D721Med (cell line): ENCODE results near the gene NDUFAB1.

Source experiments
- DNase-seq: peaks from one replicate; pipeline ENCODE4 v3.0.0; 2011; ENCODE audit warnings: low spot score; ENCODE audit not compliant: insufficient read length
- FAIRE-seq: peaks from 2 replicates; lab custom pipeline; 2011; peaks lifted over from hg19 to GRCh38; lab: Jason Lieb, UNC
- TF ChIP-seq, protein P1 (sequence below): IDR thresholded peaks from 2 replicates; pipeline ENCODE4 v1.5.1; 2012; ENCODE audit warnings: mild to moderate bottlenecking, control low read depth; ENCODE audit not compliant: insufficient read depth; ENCODE audit errors: missing control alignments

Gene NDUFAB1

DNA sequence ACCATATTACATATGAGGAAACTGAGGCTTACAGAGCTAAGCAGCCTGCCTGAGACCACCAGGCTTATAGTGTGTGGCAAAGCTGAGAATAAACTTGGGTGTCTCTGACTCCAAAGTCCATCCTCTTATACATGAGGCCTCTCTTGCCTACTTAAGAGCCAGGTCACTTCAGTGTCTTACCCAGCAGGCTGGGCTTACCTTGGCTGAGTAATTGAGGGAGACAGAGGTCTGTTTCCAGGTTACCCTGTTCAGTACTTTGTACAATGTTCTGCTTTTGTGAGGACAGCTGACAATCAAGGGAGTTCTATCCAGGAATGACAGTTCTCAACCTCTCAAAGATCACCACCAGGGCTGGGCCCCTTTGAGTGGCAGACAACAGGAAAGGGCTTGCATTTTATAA is 14.4 kb downstream of the NDUFAB1 start:
- FAIRE-seq = no peak
- DNase-seq = no peak
- TF ChIP-seq, protein P1, sequence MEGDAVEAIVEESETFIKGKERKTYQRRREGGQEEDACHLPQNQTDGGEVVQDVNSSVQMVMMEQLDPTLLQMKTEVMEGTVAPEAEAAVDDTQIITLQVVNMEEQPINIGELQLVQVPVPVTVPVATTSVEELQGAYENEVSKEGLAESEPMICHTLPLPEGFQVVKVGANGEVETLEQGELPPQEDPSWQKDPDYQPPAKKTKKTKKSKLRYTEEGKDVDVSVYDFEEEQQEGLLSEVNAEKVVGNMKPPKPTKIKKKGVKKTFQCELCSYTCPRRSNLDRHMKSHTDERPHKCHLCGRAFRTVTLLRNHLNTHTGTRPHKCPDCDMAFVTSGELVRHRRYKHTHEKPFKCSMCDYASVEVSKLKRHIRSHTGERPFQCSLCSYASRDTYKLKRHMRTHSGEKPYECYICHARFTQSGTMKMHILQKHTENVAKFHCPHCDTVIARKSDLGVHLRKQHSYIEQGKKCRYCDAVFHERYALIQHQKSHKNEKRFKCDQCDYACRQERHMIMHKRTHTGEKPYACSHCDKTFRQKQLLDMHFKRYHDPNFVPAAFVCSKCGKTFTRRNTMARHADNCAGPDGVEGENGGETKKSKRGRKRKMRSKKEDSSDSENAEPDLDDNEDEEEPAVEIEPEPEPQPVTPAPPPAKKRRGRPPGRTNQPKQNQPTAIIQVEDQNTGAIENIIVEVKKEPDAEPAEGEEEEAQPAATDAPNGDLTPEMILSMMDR = no peak

DNA sequence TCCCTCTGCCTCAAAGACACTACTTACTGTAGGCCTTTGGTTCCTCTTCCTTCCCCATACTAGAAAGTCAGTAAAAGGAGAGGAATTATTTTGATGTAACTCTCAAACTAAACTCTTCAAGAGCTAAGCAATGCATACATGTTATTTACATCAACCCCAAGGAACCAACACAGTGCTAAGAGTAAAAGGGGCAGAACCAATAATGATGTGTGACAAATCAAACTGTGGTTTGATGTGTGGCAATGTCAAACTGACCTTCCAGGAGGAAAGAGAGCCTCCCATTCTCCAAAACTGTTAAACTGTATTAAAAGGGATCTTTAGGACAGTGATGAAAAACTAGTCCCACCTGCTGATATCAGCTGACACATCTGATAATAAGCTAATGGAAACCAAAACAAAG is 15.7 kb downstream of the NDUFAB1 start:
- FAIRE-seq (no peak), DNase-seq (no peak)
- TF ChIP-seq, protein P1 = no peak

DNA sequence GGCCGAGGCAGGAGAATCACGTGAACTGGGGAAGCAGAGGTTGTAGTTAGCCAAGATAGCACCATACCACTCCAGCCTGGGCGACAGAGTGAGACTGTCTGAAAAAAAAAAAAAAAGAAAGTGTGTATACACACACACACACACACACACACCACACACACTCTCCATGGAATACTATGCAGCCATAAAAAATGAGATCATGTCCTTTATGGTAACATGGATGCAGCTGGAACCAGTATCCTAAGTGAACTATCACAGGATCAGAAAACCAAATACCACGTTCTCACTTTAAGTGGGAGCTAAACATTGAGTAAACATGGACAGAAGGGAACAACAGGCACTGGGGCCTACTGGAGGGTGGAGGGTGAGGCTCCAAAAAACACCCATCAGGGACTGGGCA is 16.7 kb downstream of the NDUFAB1 start:
- TF ChIP-seq, protein P1 = no peak
- DNase-seq = no peak
- no peak for FAIRE-seq

DNA sequence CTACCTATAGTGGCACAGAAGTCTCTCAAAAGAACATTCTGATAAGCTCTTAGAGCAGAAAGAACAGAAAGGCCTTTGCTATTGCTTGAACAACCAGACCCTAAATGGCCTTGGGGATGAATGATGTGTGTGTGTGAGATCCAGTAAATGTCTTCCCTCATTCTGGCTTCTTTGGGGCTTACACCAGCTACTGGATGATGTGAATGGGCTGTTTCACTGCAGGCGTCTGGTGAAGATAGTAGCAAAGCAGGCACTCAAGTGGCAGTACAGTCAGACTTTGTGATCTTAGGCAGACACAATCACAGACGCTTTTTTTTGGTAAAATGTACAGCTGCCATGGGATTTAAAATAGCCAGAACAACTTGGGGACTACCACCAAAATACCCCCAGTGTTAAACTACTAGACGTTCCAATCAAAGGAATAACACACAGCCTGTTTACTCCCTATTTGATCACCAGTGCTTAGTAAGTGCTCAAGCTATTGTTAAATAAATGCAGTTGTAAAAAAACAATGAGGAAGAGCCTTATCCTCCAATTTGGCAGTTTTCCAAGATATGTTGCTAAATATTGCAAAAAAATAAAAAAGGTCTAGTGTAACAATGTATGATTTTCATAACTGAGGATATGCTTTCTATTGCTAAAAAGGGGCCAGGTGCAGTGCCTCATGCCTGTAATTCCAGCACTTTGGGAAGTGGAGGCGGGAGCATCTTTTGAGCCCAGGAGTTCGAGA is 17.9 kb downstream of the NDUFAB1 start:
- no peak for DNase-seq
- TF ChIP-seq, protein P1 = no peak
- FAIRE-seq = no peak

DNA sequence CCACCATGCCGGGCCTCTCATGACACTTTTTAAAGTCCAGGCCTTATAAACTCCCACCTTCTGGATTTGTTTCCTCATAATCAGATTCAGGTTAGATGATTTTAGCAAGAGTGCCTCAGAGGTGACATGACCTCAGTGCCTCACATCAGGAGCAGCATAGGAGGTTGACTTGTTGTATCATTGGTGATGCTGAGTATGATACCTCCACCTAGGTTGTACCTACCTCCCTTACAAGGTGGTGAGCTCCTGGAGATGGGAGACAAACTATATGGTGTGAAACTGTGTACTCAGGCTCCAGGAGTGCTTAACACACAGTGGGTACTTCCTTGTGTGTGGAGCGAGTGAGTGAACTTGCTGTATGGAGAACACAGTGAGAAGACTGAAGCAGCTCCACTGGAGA is 18.6 kb downstream of the NDUFAB1 start:
- FAIRE-seq = no peak
- no peak for DNase-seq
- TF ChIP-seq, protein P1 = no peak

DNA sequence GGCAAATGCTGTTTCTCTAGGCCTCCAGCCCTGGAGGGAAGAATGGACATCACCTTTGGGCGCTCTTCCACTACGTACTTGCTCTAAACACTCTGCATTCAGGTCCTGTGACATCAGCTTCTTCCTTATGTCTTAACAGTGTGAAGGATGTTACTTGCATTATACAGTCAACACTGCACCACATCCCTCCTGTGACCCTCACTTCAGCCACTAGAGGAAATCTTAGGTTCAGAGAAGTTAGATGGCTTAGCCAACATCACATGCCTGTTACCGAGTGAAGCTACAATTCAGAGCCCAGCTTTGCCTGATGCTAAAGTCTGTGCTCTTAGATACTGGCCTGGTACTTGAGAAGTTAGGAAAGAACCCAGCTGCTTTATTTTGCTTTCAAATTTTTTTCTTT is 20.3 kb downstream of the NDUFAB1 start:
- TF ChIP-seq, protein P1 = no peak
- DNase-seq (no peak), FAIRE-seq (no peak)

DNA sequence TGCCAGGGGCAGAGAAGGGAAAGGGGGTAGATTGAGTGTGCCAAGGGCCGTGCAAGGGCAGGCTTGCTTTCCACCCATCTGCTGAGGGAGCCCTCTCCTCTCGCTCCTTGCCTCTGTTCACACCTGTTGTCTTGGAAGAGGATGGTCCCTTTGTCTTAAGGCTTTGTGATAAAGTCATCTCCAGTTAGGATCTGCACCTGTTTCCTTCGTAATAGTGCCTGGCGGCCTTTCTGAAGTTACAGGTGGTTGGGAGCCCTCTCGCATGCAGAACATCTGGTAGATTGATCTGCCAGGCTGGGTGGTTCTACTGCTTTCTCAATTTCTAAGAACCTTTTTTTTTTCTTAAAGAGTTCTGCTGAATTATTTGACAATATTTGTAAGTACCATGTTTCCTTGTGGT is 22.3 kb downstream of the NDUFAB1 start:
- DNase-seq (no peak), FAIRE-seq (no peak)
- TF ChIP-seq, protein P1 = no peak
